Measurements from ENCODE around the gene DNALI1.

DNALI1 gene

DNA sequence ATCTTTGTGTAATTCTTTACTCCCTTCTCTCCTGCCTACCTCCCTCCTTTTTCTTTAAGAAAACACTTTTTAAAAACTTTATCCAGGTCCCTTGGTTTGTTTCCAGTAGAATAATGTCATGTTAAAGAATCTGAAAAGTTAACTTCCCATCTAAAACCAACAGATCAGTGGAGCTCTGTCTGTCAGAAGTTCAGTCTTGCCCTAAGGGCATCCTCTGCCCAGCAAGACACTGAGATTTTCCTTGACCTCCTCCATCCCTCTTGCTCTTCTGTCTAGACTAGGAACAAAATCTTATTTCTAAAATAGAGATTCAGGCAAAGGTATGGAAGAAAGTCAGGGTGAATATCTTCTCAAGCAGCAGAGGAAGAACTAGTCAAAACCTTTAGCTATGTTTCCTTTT is 44.7 kb downstream of the DNALI1 start:
- DNase-seq (ENCODE audit: low read depth in 2 of 2): no peak

DNA sequence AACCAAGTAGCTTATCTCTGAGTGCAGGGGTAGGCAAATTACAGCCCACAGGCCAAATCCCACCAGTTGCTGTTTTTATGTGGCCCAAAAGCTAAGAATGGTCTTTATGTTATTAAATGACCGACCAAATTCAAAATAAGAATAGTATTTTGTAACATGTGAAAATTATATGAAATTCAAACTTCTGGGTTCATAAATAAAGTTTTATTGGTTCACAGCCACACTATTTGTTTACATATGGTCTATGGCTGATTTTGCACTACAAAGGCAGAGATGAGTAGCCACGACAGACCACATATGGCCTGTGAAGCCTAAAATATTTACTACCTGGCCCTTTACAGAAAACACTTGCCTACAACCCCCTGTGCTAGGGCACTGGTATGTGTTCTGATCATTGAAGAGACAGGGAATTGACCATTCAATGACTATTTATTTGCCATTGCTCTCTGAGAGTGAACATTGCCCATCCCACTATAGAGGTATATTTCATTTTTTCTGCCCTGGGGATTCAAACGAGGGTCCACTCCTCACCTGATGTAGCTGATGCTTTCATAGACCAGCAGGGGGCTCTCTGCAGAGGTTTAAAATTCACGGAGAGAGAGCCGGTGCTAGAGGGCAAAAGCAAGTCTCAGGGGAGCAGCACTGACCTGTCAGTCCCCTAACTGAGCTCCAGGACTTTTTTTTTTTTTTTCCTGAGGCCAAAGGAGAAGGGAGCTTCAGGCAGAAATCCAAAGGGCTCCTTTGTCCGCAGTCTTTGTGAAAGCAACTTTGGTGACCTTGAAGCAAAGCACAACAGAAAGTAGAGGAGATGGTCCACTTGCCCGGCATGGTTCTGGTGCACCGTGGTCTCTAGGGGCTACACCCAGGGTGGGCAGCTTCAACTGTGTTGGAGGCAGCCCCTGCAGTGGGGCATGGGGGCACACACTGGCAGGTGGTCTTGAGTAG is 46.3 kb downstream of the DNALI1 start:
- DNase-seq (ENCODE audit: low read depth in 2 of 2): no peak

DNA sequence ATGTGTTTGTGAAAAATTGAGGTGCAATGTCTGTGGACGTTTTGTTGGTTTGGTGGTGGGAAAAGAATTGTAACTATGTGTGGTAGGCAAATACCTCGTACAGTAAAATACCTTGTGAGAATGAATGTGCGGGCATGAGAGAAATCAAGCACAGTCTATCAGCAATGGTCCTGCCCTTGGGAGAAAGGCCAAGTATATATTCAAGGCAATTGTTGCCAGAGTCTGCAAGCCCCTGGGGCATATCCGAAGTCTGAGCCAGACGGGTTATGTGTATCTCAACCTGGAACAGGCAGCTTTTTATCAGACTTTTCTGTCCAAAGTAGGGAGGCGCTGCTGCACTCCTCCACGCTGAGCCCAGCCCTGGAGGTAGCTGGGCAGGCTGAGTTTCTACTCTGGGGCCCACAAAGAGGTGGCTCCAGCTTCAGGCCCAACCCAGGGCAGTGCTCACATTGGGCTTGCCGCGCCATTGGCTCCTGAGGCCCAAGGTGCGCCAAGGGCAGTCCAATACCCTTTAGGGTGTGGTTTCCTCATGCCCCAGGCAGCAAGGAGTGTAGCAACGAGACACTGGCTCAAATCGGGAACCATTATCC is 48.4 kb downstream of the DNALI1 start:
- no peak for DNase-seq (ENCODE audit: low read depth in 2 of 2)

DNA sequence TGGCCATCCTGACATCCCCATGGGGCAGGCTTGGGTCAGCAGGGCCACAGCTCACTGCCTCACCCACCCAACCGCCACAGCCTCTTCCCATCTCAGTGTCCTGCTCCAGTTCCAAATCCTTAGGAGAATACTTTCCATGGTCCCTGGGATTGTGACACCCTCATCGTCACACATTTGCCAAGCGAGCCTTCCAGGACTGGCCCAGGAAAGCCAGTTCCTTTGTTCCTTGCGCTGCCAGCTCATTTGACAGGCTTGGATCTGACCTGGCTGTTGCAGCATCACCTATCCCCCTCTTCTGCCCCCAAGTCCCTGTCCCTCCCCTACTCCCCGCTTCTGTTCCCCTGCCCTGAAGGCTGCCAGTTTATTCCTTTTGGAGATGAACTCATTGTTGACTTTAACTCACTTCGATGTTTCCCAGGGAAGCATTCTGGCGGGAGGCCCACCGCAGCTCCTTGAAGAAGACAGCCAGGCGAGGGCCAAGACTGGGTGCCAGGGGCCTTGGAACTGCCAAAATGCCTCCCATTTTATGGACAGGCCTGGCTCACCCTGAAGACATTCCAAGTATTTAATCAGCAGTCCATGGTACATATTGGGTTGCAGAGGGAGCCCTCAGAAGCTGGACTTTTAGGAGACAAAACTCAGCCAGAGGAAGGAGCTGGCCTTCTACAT is 49.2 kb downstream of the DNALI1 start:
- no peak for DNase-seq (ENCODE audit: low read depth in 2 of 2)

DNA sequence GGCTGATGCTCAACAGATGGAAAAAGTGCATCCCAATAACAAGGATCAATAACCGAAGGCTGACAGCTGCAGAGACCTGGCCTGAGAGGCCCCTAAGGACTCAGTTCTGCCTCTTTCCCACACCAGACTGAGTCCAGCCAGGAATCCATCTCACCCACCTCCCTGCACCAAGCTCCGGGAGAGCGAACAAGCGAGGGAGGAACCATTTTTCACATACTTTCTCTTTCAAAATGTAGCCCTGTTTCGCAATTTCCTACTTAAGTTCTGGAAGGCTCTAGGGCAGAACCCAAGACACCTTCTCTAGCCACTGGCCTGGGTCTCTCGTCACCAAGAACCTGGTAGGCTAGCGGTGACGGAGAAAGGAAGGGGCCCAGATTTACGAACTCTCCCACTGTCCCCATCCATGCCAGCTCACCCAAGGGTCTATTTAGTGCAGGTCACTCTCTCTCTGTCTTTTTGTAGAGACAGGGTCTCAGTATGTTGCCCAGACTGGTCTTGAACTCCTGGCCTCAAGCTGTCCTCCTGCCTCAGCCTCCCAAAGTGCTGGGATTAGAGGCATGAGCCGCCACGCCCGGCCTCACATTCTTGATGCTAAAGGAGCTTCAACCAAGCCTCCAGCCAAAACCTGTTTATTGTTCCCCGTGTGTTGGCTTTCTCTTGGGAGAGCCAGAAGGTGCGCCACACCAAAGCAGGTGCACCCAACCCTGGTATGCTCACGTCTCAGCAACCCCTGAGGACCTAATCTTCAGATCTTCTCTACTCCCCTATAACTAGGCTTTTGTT is 49.9 kb downstream of the DNALI1 start:
- no peak for DNase-seq (ENCODE audit: low read depth in 2 of 2)

DNA sequence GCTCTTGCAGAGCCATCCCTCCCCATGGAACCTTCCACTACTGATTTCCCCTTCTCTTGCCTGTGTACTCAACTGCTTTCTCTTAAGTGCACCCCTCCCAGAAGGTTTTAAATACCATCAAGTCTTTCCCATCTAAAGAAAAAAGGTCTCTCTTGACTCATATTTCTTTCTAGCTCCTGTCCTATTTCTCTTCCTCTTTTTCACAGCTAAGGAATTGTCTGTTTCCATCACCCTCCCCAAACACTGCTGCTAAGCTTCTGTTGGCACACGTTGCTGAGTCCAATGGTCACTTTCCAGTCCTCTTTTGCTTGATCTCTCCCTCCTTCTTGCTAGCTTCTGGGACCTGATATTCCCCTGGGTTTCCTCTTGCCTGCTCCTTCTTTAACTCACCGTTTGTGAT is 52.3 kb downstream of the DNALI1 start:
- no peak for DNase-seq (ENCODE audit: low read depth in 2 of 2)

DNA sequence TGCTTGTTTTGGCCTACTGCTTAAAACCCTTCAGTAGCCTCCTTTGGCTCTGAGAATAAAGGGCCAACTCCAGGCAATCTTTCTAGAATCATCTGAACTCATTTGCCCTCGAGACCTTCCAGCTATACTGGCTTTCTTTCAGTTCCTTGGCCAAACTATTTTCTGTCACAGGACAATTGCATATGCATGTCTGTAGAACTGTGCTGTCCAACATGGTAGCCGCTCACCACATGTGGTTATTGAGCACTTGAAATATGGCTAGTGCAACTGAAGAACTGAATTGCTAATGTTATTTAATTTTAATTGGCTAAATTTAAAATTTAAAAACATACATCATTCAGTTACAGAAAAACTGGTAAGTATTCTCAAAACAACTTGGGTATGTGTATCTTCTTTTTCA is 53.3 kb downstream of the DNALI1 start:
- no peak for DNase-seq (ENCODE audit: low read depth in 2 of 2)

DNA sequence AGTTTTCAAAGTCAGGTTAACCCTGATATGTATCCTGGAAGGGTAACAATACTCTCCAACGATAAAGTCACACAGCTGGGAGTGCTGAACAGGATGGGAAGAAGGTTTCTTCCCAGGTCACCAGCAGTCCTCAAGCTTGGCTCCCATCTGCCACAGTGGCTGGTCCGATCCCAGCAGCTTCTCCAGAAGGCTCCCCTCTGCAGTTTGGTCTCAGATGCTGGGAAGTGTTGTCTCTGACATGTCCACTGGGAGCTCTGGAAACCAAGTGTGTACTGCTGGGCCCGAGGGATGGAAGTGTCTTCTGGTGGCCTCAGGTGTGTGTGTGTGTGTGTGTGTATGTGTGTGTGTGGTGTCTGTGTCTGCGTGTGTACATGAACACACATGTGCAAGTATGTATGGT is 55.4 kb downstream of the DNALI1 start:
- no peak for DNase-seq (ENCODE audit: low read depth in 2 of 2)

DNA sequence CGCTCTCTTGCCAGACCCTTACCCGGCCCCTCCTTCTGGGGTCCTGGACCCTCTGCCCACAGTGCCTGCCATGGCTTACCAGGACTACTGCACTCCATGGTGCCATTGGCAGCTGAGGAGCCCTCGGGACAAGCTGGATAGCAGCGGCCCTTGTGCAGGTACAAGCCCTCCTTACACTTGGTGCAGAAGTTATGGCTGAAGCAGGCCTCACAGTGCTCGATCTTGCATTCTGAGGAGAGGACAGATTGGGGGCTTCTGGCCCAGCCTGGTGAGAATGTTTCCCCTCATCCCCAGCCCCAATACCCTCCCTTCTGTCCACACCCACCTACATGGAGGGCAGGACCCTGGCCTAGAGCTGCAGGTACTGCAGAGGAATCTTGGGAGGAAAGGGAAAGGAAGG is 57.4 kb downstream of the DNALI1 start:
- no peak for DNase-seq (ENCODE audit: low read depth in 2 of 2)

DNA sequence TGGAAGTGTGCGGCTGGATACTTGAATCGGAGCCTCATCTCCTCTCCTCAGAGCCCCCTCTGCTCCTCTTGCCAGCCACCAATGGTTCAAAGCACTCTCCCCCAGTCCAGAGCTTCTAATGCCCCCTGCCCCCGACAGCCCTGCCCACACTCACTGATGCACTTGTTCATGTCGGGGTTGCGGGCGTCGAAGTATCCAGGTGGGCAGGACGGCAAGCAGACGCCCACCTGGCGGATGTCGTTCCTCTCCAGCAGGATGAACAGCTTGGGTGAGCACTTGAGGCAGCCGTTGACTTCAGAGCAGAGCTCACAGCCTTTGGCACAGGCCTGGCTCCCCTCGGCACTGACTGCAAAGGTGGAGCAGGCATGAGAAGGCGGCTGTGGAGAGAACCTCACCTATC is 59.6 kb downstream of the DNALI1 start:
- no peak for DNase-seq (ENCODE audit: low read depth in 2 of 2)
